ENCODE data around the gene CIBAR2.

CIBAR2 gene

DNA sequence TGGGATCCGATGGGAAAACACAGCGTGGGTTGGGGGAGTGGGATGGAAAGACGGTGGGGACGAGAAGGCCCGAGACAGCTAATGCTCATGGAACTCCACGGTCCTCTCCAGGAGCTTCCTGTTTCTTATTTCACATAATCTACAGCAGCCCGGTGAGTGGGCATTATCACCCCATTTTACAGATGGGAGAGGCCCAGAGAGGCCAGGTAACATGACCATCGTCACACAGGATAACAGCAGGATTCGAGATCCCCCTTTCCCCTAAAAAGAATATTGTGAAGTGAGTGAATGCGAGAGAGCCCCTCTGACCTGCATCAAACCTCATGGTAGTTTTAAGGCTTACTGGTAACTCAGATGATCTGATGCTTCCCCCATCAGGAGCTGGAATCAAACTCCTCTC, 12.0 kb downstream of the CIBAR2 start:
- DNase-seq = no peak

- no peak for DNase-seq
Measured at GRCh38 chr16:85098565-85098964, 13.7 kb downstream of the CIBAR2 start.

DNA sequence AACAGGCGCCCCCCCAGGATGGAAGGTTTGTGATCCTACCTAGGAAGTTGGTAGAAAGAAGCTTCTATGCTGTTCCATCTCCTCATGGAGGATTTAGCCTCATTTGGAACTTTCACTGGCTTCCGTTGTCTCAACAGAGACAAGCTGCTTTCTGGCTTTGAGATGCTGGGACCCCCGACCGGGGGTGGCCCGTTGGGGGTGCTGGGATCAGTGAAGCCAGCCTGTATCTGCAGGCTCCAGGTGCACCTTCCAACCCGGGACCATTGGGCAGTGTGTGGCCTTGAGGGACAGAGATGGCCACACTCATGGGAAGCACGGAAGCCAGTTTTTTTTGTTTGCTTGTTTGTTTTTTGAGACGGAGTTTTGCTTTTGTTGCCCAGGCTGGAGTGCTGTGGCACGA, 15.4 kb downstream of the CIBAR2 start:
- no peak for DNase-seq

DNA sequence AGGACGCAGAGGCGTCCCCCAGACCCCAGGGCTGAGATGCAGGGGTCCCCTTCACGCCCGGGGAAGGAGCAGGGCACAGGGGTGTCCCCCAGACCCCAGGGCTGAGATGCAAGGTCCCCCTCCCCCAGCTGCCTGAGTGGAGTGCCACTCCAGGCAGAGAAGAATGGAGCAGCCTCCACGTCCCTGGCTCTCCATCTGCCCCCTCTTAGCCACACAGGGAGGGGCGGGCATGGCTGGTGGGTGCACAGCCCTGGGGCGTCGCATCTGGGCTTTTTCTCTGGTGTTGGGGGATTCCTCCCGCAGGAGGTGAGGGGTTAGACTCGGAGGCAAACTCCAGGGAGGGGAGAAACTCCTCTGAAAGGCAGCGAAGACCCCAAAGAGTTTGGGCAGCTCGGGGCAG, 17.5 kb downstream of the CIBAR2 start:
- DNase-seq = no peak

- no peak for DNase-seq
Measured at GRCh38 chr16:85094176-85094805, 18.0 kb downstream of the CIBAR2 start.

- DNase-seq = no peak
Measured at GRCh38 chr16:85093705-85094104, 18.6 kb downstream of the CIBAR2 start.

DNA sequence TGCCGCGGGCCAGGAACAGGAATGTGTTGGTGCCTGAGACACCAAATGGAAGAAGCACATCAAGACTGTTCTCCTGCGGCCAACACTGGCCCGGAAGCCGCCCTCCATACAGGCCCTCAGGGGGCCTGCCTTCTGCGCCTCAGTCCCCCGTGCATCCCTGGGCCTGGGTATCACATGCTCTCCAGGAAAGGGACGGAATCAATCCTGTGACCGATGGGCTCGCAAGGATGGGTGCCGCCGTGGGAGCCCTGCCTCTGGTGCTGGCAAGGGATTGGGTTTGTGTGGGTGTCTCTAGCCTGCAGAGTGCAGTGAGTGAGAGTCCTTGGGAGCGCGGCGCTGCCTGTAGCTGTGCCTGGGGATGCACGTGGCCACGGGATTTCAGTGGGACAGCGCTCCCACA, 19.4 kb downstream of the CIBAR2 start:
- DNase-seq = no peak

GRCh38 chr16:85092309-85092708, 20.0 kb downstream of the CIBAR2 start:
- no peak for DNase-seq

DNA sequence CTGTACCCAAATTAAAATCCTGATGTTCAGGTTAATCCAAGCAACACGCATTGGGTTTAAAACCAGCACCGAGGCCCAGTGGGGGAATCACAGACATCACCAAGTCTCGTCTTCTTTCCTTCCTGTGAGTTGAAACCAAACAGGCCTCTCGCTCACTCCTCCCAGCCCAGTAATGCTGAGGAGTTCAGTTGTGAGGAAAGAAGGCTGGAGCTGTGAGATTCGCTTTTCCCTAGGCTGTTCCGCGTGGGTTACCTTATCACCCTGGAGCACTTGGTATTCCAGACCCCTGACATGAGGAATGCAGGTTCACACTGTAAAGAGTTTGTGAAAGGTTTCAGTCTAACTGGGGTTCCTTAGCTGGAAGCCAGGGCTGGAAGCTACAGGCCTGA, 20.8 kb downstream of the CIBAR2 start:
- no peak for DNase-seq

DNA sequence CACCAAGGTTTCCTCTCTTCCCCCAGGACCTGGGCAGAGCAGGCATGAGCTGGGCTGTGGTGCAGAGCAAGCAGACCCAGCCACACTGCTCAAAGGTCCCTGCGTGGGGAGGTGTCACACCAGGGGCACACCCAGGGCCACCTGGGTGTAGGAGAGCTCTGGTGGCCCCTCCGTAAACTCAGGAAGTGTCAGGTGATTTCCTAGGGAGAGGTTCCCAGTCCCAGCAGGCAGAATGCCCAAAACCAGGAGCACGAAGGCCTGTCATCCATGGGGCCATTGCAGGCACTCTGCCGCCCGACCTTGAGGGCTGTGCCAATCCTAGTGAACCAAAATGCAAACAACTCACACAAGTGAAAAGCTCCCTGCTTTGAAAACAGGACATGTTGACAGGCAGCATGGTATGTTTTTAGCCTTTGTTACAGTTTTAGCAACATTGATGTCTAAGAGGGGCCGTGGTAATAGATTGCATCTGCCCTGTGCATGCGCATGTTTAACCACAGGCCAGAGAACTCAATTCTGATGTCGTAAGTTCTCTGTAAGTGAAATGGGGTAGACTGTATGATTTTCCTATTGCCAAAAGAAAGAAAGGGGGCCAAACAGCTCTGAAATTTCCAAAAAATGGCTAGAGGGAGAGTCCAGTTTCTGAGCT, 21.3 kb downstream of the CIBAR2 start:
- DNase-seq = no peak

DNA sequence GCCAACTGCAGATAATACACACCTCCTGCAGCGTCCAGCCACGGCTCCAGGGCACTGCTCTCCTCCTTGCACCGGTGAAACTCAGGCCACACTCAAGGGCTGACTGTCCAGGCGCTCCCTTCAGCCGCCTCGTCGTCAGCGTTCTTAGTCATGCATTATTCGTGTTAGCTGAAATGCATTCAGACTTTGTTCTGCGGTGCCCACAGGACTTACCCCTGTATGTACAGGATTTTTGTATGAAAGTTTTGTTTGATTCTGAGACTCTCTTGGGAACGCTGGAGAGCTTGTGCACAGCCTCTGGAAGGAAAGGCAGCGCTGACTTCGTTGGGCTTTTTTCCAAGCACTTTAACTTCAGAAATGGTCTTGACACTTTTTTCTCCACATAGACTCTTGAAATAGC, 22.1 kb downstream of the CIBAR2 start:
- no peak for DNase-seq

GRCh38 chr16:85089525-85089924, 22.7 kb downstream of the CIBAR2 start:
- no peak for DNase-seq

DNA sequence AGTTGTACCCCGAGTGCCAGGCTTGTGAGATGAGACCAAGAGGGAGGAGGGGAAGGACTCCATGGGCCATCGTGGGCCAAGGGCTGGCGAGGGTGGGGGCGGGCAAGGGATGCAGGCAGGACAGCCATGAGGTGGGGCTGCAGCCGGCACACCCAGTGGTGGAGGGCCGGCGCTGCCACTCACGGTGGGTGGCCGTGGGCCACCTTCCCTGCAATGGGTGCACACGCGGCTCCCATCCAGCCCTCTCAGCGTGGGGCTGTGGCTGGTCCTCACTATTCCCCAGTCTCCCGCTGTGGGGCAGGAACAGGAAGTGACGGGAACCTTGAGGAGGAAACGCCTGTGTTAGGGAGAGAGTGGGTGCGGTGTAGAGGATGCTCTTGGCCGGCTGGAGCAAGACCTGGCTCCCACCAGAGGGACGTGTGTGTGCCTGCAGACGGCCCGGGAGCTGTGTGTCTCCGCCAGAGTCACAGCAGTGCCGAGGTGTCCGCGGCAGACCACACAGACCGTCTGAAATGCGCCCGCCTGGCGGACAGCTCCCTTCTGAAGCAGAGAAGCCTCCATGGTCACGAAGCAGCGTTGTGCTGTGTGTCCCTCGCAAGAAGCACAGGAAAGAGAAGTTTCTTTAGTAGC, 23.6 kb downstream of the CIBAR2 start:
- DNase-seq = no peak

DNA sequence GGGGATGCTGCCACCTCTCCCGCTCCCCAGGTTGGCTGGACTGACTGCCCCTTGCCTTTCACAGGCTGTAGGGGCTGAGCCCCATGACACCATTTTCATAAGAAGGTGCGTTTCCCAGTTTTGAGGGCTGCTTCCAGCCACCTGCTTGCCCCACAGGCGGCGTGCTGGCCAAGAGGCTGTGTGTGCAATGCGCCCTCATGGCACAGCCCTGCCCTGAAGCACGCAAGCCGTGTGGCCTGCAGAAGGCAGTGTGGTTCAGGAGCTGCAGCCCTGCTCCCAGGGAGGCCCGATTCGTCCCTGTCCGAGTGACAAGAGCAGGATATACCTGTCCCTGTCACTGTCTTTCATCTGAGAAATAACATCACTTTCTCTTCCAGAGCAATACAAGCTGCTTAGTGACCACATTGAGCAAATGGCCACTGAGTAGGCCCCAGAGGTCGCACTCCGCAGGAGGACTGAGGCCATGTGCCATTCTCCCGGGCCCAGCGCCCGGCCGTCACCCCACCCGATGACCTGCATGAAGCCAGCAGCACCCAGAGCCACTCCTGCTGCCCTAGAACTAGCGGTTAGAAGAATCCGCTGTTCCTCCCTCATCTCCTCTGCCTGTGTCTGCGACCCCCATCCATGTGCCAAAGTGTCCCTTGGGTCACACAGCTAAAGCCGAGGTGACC, 24.2 kb downstream of the CIBAR2 start:
- DNase-seq = no peak

GRCh38 chr16:85086347-85087291, 25.7 kb downstream of the CIBAR2 start:
- no peak for DNase-seq

- no peak for DNase-seq
Measured at GRCh38 chr16:85085721-85086120, 26.6 kb downstream of the CIBAR2 start.

GRCh38 chr16:85084841-85085510, 27.3 kb downstream of the CIBAR2 start:
- no peak for DNase-seq

- no peak for DNase-seq
Measured at GRCh38 chr16:85083051-85083639, 29.1 kb downstream of the CIBAR2 start.

GRCh38 chr16:85082173-85083050, 29.9 kb downstream of the CIBAR2 start:
- no peak for DNase-seq

GRCh38 chr16:85081765-85082164, 30.5 kb downstream of the CIBAR2 start:
- DNase-seq = no peak

- no peak for DNase-seq
Measured at GRCh38 chr16:85081038-85081437, 31.2 kb downstream of the CIBAR2 start.

All from cortex of kidney (tissue), 1 donor.